Effector memory CD8-positive, alpha-beta T cell (primary cell): ENCODE measurements around the gene SVIP.

Experiments
- ATAC-seq: fragments of 150-1000 bp; cut with Tn5 transposase; replicated peaks from 2 replicates; pipeline ENCODE4 v1.10.0; 2021; ENCODE audit warnings: mild to moderate bottlenecking, moderate library complexity
- DNase-seq, 3 experiments: peaks; one replicate each; pipeline ENCODE4 v3.0.0; 2021
- H3K27ac Mint-ChIP-seq, 2 donors: one replicate each; pipeline ENCODE4 v1.8.0; 2022; ENCODE audit warnings: mild to moderate bottlenecking in 2 of 2, mixed read lengths in 2 of 2, moderate library complexity in 2 of 2
- H3K27me3 Mint-ChIP-seq, 2 donors: one replicate each; pipeline ENCODE4 v1.8.0; 2022; ENCODE audit warnings: mixed read lengths in 2 of 2
- H3K36me3 Mint-ChIP-seq: one replicate; pipeline ENCODE4 v1.8.0; 2022; ENCODE audit warnings: mild to moderate bottlenecking, moderate library complexity, mixed read lengths; ENCODE audit not compliant: insufficient read depth
- H3K4me1 Mint-ChIP-seq, 2 donors: one replicate each; pipeline ENCODE4 v1.8.0; 2022; ENCODE audit warnings: low read depth in 2 of 2, mixed read lengths in 2 of 2
- H3K4me3 Mint-ChIP-seq, 2 donors: one replicate each; pipeline ENCODE4 v1.8.0; 2022; ENCODE audit warnings: mild to moderate bottlenecking in 2 of 2, mixed read lengths in 2 of 2, moderate library complexity in 2 of 2
- H3K9me3 Mint-ChIP-seq, 2 donors: one replicate each; pipeline ENCODE4 v1.8.0; 2022; ENCODE audit warnings: mixed read lengths in 2 of 2
- total RNA-seq, 9 experiments: gene quantifications; one replicate each; lab custom pipeline; 2026; lab: John Stamatoyannopoulos, UW

Gene SVIP
- total RNA-seq = 32.4 to 78.0 (median 37.4) reads per million in 9 experiments

GRCh38 chr11:22829231-22830081, at the start of gene SVIP:
Gene SVIP (minus strand): TSS chr11:22829801. CDS start chr11:22829748, 53 bp downstream.
- DNase-seq (peak; percentile 88 to 91 (median 90)), ATAC-seq (peak; percentile 86)
- H3K4me3 Mint-ChIP-seq = peak within 1 kb of the TSS; percentile 88 to 94
- no peaks in the 10 kb centered on the region for H3K9me3 Mint-ChIP-seq
- H3K27ac Mint-ChIP-seq = peak within 1 kb of the TSS; percentile 86 to 91
- H3K4me1 Mint-ChIP-seq = peaks cover 10 to 12% of the 10 kb centered on the region in 2 donors
- H3K27me3 Mint-ChIP-seq = no peaks in the 10 kb centered on the region
- H3K36me3 Mint-ChIP-seq = peaks cover 24% of the 10 kb centered on the region

GRCh38 chr11:22878604-22879003, 49.0 kb upstream of the SVIP start:
- no peaks in the 10 kb centered on the region for H3K9me3 Mint-ChIP-seq
- H3K27ac Mint-ChIP-seq = no peak overlapping the region
- DNase-seq (no peak), ATAC-seq (no peak)
- no peak overlapping the region for H3K4me3 Mint-ChIP-seq
- H3K4me1 Mint-ChIP-seq = no peaks in the 10 kb centered on the region
- H3K36me3 Mint-ChIP-seq = no peaks in the 10 kb centered on the region
- no peaks in the 10 kb centered on the region for H3K27me3 Mint-ChIP-seq

- no peak overlapping the region for H3K27ac Mint-ChIP-seq
- H3K9me3 Mint-ChIP-seq = no peaks in the 10 kb centered on the region
- H3K4me3 Mint-ChIP-seq = no peak overlapping the region
- no peak for ATAC-seq
- H3K4me1 Mint-ChIP-seq = no peaks in the 10 kb centered on the region
- no peak for DNase-seq
- no peaks in the 10 kb centered on the region for H3K27me3 Mint-ChIP-seq
- H3K36me3 Mint-ChIP-seq = no peaks in the 10 kb centered on the region
These were observed 48.4 kb upstream of the SVIP start for GRCh38 chr11:22878039-22878438.

- no peak overlapping the region for H3K4me3 Mint-ChIP-seq
- no peaks in the 10 kb centered on the region for H3K27me3 Mint-ChIP-seq
- H3K27ac Mint-ChIP-seq = no peak overlapping the region
- DNase-seq (peak; percentile 55 to 62 (median 55)), ATAC-seq (peak; percentile 93)
- H3K9me3 Mint-ChIP-seq = no peaks in the 10 kb centered on the region
- no peaks in the 10 kb centered on the region for H3K36me3 Mint-ChIP-seq
- H3K4me1 Mint-ChIP-seq = no peaks in the 10 kb centered on the region
These were observed 46.4 kb upstream of the SVIP start for GRCh38 chr11:22875869-22876473.

- H3K27me3 Mint-ChIP-seq = no peaks in the 10 kb centered on the region
- H3K4me1 Mint-ChIP-seq = no peaks in the 10 kb centered on the region
- no peak overlapping the region for H3K27ac Mint-ChIP-seq
- H3K9me3 Mint-ChIP-seq = no peaks in the 10 kb centered on the region
- DNase-seq (no peak), ATAC-seq (no peak)
- no peak overlapping the region for H3K4me3 Mint-ChIP-seq
- no peaks in the 10 kb centered on the region for H3K36me3 Mint-ChIP-seq
These were observed 39.7 kb upstream of the SVIP start for GRCh38 chr11:22869325-22869724.

- ATAC-seq (no peak), DNase-seq (no peak)
- Mint-ChIP-seq H3K4me1 (no peaks in the 10 kb centered on the region), H3K27ac (no peak within 1 kb of the TSS), H3K36me3 (no peaks in the 10 kb centered on the region), H3K4me3 (no peak within 1 kb of the TSS), H3K27me3 (no peaks in the 10 kb centered on the region), H3K9me3 (no peaks in the 10 kb centered on the region)
These were observed 30.6 kb upstream of the SVIP start, which contains the start of gene CCDC179 for GRCh38 chr11:22860241-22860640. Gene CCDC179 (minus strand): TSS chr11:22860474. CDS start chr11:22860421, 53 bp downstream.

- no peak for DNase-seq
- Mint-ChIP-seq H3K4me3 (no peak overlapping the region), H3K27ac (no peak overlapping the region), H3K4me1 (no peaks in the 10 kb centered on the region), H3K36me3 (no peaks in the 10 kb centered on the region), H3K9me3 (no peaks in the 10 kb centered on the region), H3K27me3 (no peaks in the 10 kb centered on the region)
- ATAC-seq = no peak
These were observed 30.2 kb upstream of the SVIP start for GRCh38 chr11:22859756-22860155.

GRCh38 chr11:22851477-22851876, 21.9 kb upstream of the SVIP start:
- no peaks in the 10 kb centered on the region for H3K4me1 Mint-ChIP-seq
- H3K27me3 Mint-ChIP-seq = no peaks in the 10 kb centered on the region

GRCh38 chr11:22846726-22847125, 17.1 kb upstream of the SVIP start:
- H3K27ac Mint-ChIP-seq = no peak overlapping the region
- H3K27me3 Mint-ChIP-seq = no peaks in the 10 kb centered on the region
- no peaks in the 10 kb centered on the region for H3K36me3 Mint-ChIP-seq

More at GRCh38 chr11:22851477-22851876, 21.9 kb upstream of the SVIP start:
- no peak overlapping the region for H3K27ac Mint-ChIP-seq
- no peaks in the 10 kb centered on the region for H3K9me3 Mint-ChIP-seq
- ATAC-seq = no peak
- no peaks in the 10 kb centered on the region for H3K36me3 Mint-ChIP-seq
- no peak for DNase-seq
- no peak overlapping the region for H3K4me3 Mint-ChIP-seq

GRCh38 chr11:22832315-22833015, 2.9 kb upstream of the SVIP start:
- DNase-seq (no peak), ATAC-seq (no peak)
- Mint-ChIP-seq H3K27me3 (no peaks in the 10 kb centered on the region), H3K36me3 (peaks cover 10% of the 10 kb centered on the region), H3K4me3 (no peak overlapping the region), H3K27ac (no peak overlapping the region), H3K9me3 (no peaks in the 10 kb centered on the region), H3K4me1 (peaks cover 10 to 12% of the 10 kb centered on the region in 2 donors)

More at GRCh38 chr11:22846726-22847125, 17.1 kb upstream of the SVIP start:
- no peak for ATAC-seq
- H3K4me1 Mint-ChIP-seq = no peaks in the 10 kb centered on the region
- H3K4me3 Mint-ChIP-seq = no peak overlapping the region
- H3K9me3 Mint-ChIP-seq = no peaks in the 10 kb centered on the region
- DNase-seq = no peak

GRCh38 chr11:22830082-22830414, 447 bp upstream of the SVIP start:
- Mint-ChIP-seq H3K27me3 (no peaks in the 10 kb centered on the region), H3K36me3 (peaks cover 20% of the 10 kb centered on the region), H3K4me1 (peaks cover 10 to 12% of the 10 kb centered on the region in 2 donors), H3K27ac (peak overlapping the region; percentile 86 to 91), H3K9me3 (no peaks in the 10 kb centered on the region), H3K4me3 (peak overlapping the region; percentile 88 to 94)
- DNase-seq (no peak), ATAC-seq (no peak)

- no peaks in the 10 kb centered on the region for H3K27me3 Mint-ChIP-seq
- H3K4me3 Mint-ChIP-seq = peak overlapping the region; percentile 88 to 94
- H3K9me3 Mint-ChIP-seq = no peaks in the 10 kb centered on the region
- ATAC-seq (no peak), DNase-seq (no peak)
- H3K4me1 Mint-ChIP-seq = peaks cover 12 to 13% of the 10 kb centered on the region in 2 donors
- H3K27ac Mint-ChIP-seq = peak overlapping the region in 1 of 2 donors; percentile 86
- peaks cover 32% of the 10 kb centered on the region for H3K36me3 Mint-ChIP-seq
These were observed 1.2 kb downstream of the SVIP start for GRCh38 chr11:22828373-22828772.

GRCh38 chr11:22822203-22822602, 7.4 kb downstream of the SVIP start:
- Mint-ChIP-seq H3K9me3 (no peaks in the 10 kb centered on the region), H3K27me3 (no peaks in the 10 kb centered on the region), H3K4me1 (peaks cover 0 to 3% of the 10 kb centered on the region in 2 donors), H3K4me3 (no peak overlapping the region), H3K27ac (no peak overlapping the region), H3K36me3 (peaks cover 67% of the 10 kb centered on the region)
- ATAC-seq (no peak), DNase-seq (no peak)
